ENCODE results near the gene DAB2IP.

- TF ChIP-seq SP1 (IDR thresholded peaks at IDR 0.05) (no peak), ZNF384 (IDR thresholded peaks at IDR 0.05) (no peak), FOXA1 (IDR thresholded peaks at IDR 0.05) (no peak), FOXM1 (IDR thresholded peaks at IDR 0.05; ENCODE audit: borderline replicate concordance) (no peak), BHLHE40 (IDR thresholded peaks at IDR 0.05; ENCODE audit: borderline replicate concordance) (no peak), TARDBP (IDR thresholded peaks at IDR 0.05) (no peak)
- TF ChIP-seq, protein P1, sequence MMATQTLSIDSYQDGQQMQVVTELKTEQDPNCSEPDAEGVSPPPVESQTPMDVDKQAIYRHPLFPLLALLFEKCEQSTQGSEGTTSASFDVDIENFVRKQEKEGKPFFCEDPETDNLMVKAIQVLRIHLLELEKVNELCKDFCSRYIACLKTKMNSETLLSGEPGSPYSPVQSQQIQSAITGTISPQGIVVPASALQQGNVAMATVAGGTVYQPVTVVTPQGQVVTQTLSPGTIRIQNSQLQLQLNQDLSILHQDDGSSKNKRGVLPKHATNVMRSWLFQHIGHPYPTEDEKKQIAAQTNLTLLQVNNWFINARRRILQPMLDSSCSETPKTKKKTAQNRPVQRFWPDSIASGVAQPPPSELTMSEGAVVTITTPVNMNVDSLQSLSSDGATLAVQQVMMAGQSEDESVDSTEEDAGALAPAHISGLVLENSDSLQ (IDR thresholded peaks at IDR 0.05) = no peak
Measured at GRCh38 chr9:121609822-121610637, 41.4 kb upstream of the DAB2IP start.
